Neural cell (in vitro differentiated cells): ENCODE measurements around the gene MAD1L1.

Experiments
- EP300 ChIP-seq: fragments of 450-650 bp; conservative IDR thresholded peaks from 2 replicates; pipeline ENCODE4 v1.6.1; 2014; ENCODE audit warnings: antibody characterized with exemption, mild to moderate bottlenecking, moderate library complexity; ENCODE audit not compliant: poor library complexity, severe bottlenecking
- EZH2 ChIP-seq: fragments of 200-600, 300-800 bp; shearing (Covaris generic), sonication (generic); IDR thresholded peaks from 2 replicates; pipeline ENCODE4 v1.6.1; 2014; ENCODE audit warnings: antibody characterized with exemption, low read length, borderline replicate concordance, mild to moderate bottlenecking; ENCODE audit not compliant: insufficient read depth, poor library complexity, severe bottlenecking
- MXI1 ChIP-seq: fragments of 450-650 bp; conservative IDR thresholded peaks from 2 replicates; pipeline ENCODE4 v1.6.1; 2014; ENCODE audit warnings: antibody characterized with exemption, mild to moderate bottlenecking; ENCODE audit not compliant: poor library complexity, severe bottlenecking
- RAD21 ChIP-seq: fragments of 450-650 bp; conservative IDR thresholded peaks from 2 replicates; pipeline ENCODE4 v1.6.1; 2014; ENCODE audit warnings: antibody characterized with exemption, mild to moderate bottlenecking, moderate library complexity
- TF ChIP-seq, protein P1 (sequence below): fragments of 450-650 bp; IDR thresholded peaks from 2 replicates; pipeline ENCODE4 v1.5.1; 2014; ENCODE audit warnings: antibody characterized with exemption, mild to moderate bottlenecking, moderate library complexity; ENCODE audit not compliant: poor library complexity, severe bottlenecking

DNA sequence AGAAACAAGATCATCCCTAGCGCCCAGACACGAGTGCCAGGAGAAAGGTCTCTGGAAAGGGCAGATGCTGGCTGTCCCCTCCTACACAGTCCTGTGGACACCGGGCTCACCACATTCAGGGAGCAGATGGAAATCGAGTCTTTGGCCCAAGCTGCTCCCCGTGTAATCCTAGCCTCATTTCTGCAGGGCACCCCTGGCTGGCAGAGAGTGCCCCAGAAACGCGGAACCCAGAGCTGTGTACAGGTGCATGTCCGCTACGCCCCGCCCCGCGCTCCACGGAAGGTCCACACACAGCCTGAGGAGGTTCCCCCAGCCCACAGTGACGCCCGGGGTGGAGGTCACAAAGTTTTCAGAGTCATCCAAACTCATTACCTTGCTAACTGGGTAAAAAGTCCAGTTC is 202.8 kb downstream of the MAD1L1 start:
- TF ChIP-seq, protein P1, sequence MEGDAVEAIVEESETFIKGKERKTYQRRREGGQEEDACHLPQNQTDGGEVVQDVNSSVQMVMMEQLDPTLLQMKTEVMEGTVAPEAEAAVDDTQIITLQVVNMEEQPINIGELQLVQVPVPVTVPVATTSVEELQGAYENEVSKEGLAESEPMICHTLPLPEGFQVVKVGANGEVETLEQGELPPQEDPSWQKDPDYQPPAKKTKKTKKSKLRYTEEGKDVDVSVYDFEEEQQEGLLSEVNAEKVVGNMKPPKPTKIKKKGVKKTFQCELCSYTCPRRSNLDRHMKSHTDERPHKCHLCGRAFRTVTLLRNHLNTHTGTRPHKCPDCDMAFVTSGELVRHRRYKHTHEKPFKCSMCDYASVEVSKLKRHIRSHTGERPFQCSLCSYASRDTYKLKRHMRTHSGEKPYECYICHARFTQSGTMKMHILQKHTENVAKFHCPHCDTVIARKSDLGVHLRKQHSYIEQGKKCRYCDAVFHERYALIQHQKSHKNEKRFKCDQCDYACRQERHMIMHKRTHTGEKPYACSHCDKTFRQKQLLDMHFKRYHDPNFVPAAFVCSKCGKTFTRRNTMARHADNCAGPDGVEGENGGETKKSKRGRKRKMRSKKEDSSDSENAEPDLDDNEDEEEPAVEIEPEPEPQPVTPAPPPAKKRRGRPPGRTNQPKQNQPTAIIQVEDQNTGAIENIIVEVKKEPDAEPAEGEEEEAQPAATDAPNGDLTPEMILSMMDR = no peak
- no peak for TF ChIP-seq MXI1
- TF ChIP-seq EZH2 = no peak
- no peak for TF ChIP-seq RAD21
- no peak for TF ChIP-seq EP300
